GM12801 (cell line): ENCODE data around the gene GNAI2.

Experiments
- CTCF ChIP-seq: IDR thresholded peaks from one replicate; pipeline ENCODE4 v1.5.1; 2011; ENCODE audit warnings: control low read depth; ENCODE audit not compliant: insufficient read length; ENCODE audit errors: extremely low read depth

The GNAI2 gene

DNA sequence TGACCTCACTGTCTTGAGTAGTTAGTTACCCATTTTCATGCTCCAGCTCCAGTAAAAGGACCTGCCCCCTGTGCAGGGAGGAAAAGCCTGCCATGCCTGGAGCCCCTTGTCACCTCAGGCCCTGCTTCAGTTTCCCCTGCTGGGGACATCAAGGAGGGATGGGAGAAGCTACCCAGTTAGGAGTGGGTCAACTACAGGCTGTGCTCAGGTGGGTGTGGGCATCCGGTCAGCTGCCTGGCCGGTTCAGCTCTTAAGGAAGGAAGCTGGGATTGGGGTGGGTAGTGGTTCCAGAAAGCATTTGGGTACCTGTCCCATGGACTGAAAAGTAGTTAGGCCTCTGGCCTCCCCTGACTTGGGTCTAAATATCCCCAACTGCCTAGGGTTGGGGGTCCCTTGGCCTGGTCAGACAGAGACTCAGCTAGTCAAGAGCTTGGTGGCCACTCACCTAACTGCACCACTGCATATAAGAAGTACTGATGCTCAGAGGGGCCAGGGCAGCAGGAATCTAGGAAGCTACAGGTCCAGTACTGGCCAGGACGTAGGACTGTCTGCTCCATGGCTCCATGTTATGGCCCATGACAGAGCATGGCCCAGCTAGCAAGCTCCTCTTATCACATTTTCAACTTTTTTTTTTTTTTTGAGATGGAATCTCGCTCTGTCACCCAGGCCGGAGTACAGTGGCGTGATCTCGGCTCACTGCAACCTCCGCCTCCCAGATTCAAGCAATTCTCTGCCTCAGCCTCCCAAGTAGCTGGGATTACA, 43.4 kb downstream of the GNAI2 start:
- no peak for TF ChIP-seq CTCF

GRCh38 chr3:50286322-50287227, 50.6 kb downstream of the GNAI2 start:
- TF ChIP-seq CTCF = no peak

- no peak for TF ChIP-seq CTCF
These were observed 51.3 kb downstream of the GNAI2 start for GRCh38 chr3:50287262-50287661.

DNA sequence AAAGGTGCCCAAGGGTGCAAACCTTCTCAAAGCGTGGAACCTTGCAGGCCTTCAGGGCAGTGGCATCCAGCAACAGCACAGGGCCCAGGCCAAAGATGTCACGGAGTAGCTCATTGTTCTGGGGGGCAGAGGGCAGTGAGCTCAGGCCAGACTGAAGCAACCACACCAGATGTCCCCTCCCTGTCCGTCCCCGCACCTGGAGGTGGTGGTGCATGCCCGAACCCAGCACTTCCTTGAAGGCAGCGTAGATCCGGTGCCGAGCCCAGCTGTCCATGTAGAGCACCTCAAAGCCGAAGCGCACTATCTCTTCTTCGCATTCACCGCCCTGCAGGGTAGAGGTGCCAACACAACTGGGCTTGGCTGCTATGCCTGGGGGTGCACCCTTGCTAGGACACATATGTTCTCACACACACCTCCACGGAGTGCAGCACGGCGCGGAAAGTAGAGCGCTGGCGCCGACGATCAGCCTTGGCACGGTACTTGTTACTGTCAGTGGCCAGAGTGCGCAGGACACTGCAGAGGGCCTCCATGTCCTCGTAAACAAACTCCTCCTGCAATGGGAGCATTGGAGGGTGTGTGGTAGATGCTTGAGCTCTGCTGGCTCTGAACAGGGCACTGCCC, 52.5 kb downstream of the GNAI2 start:
- no peak for TF ChIP-seq CTCF

DNA sequence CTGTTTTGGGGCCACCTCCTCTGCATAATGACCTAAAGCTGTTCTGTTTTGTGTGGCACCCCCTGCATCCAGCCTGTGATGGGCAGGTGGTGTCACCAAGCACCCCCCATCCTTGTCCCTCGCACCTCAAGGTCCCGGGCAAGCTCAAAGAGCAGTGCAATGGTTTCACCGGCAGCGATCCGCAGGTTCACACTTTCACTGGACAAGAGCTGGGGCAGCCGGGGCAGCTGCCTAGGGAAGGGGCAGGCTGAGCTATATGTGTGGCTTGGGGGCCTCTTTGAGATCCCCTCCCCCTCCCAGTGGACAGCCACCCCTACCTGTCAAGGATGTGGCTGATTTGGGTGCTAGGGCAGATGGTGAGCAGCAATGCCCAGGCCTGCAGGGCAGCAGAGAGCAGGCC, 53.1 kb downstream of the GNAI2 start:
- TF ChIP-seq CTCF = no peak

- no peak for TF ChIP-seq CTCF
These were observed 54.2 kb downstream of the GNAI2 start for GRCh38 chr3:50290161-50290641.
